VCaP (cell line): ENCODE data around the gene KLK13.

Experiments
- H3K27ac ChIP-seq: fragments of 450-650 bp; 2 replicates; pipeline ENCODE4 v1.5.1; 2017
- TF ChIP-seq, protein P1 (sequence below): fragments of 450-650 bp; conservative IDR thresholded peaks from 2 replicates; pipeline ENCODE4 v1.5.1; 2017; ENCODE audit warnings: mild to moderate bottlenecking, moderate library complexity

KLK13 gene

DNA sequence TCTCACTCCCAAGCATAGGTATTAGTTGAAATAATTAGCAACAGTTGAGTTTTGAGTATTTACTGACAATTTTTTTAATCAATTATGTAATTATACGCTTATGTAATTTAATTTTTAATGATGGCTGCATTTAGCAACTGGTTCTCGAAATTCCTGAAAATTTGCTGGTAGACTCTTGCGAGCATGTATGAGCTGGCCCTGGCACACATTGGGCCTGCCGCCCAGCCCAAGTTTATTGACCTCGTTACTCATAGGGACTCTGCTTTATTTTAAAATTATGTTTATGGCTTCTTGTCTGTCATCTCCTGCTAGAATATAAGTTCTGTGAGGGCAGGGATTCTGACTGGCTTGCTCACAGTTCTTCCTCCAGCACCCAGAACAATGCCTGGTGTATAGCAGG is 11.1 kb upstream of the KLK13 start:
- H3K27ac ChIP-seq, result no peak overlapping the region
- TF ChIP-seq, protein P1, sequence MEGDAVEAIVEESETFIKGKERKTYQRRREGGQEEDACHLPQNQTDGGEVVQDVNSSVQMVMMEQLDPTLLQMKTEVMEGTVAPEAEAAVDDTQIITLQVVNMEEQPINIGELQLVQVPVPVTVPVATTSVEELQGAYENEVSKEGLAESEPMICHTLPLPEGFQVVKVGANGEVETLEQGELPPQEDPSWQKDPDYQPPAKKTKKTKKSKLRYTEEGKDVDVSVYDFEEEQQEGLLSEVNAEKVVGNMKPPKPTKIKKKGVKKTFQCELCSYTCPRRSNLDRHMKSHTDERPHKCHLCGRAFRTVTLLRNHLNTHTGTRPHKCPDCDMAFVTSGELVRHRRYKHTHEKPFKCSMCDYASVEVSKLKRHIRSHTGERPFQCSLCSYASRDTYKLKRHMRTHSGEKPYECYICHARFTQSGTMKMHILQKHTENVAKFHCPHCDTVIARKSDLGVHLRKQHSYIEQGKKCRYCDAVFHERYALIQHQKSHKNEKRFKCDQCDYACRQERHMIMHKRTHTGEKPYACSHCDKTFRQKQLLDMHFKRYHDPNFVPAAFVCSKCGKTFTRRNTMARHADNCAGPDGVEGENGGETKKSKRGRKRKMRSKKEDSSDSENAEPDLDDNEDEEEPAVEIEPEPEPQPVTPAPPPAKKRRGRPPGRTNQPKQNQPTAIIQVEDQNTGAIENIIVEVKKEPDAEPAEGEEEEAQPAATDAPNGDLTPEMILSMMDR, result no peak

DNA sequence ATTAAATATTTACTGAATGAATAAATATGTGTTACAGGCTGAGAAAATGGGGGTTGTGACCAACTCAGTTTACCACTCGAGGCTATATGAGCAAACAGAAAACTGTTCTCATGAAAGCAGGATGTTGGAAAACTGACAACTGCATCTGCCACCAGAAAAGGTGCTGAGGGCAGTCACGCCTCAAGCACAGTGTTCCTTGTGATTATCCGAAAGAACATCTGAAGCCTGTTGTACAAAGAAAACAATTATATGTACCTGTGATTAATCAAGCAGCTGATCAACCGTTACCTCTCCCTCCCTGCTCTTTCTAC is 6.2 kb upstream of the KLK13 start:
- peak overlapping the region; percentile 87 for H3K27ac ChIP-seq
- TF ChIP-seq, protein P1, result no peak

DNA sequence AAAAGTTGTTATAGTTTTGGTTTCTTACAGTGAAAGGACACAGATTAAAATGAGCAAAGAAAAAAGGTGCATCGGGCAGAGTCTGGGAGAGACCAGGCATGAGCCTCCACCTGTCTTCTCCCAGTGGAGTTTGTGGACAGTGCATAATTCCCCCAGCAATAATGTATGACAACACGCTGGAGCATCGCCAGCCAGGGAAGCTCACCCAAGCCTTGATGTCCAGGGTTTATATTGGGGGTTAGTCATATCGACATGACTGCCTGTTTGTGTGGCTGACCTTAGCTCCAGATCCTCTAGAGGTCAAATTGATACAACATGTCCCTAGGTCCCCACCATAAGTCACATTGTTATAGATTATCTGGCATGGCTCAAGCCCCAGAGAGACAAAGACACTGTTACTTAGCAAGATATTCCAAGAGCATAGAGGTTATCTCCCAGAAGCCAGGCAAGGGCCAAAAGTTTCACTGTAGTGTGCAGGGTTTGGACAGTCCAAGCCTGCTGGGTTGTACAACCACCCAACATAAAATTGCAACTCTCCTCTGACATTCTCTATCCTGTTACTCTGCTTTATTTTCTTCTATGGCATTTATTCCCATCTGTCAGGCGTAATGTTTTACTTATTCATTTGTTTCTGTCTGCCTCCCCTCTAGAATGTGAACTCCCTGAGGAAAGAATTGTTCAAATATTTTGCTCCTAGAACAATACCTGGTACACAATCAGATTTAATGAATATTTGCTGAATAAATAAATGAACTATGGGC is 5.6 kb upstream of the KLK13 start:
- peak overlapping the region; percentile 87 for H3K27ac ChIP-seq

DNA sequence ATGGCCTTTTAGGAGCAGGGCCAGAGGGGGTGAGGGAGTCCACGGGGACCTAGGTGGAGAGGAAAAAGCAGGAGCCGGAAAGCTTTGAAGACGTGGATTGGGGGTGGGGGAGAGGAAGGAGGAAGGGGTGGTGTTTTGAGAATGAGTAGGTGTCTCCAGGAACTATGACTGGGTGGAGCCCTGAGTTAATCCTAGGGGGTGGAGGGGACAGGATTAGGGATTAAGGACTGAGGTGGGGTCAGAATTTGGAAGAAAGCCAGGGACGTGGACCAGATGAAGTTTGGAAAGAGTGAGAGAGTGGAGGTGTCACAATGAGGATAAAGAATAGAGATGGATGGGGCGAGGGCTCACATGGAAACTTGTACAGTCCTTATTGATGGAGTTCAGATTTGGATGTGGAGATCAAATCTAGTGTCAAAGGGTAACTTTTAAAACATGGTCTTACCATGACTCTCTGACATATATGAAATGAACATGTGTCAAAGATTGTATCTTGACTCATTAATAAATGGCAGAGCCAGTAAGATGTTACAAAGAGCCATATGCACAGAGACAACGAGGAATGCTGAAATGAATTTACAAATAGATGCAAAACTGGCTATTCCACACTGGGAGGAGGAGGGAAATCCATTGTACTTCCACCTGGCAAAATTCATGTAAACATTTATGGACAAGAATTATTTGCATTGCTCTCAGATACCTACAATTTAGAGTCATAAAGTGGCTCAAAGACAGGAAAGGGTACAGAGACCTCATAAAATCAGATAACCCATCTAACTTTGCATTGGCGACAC is 1.7 kb upstream of the KLK13 start:
- H3K27ac ChIP-seq, result peak overlapping the region; percentile 56
- TF ChIP-seq, protein P1, result no peak

More for the DNA sequence above, 5.6 kb upstream of the KLK13 start:
- TF ChIP-seq, protein P1, result no peak

DNA sequence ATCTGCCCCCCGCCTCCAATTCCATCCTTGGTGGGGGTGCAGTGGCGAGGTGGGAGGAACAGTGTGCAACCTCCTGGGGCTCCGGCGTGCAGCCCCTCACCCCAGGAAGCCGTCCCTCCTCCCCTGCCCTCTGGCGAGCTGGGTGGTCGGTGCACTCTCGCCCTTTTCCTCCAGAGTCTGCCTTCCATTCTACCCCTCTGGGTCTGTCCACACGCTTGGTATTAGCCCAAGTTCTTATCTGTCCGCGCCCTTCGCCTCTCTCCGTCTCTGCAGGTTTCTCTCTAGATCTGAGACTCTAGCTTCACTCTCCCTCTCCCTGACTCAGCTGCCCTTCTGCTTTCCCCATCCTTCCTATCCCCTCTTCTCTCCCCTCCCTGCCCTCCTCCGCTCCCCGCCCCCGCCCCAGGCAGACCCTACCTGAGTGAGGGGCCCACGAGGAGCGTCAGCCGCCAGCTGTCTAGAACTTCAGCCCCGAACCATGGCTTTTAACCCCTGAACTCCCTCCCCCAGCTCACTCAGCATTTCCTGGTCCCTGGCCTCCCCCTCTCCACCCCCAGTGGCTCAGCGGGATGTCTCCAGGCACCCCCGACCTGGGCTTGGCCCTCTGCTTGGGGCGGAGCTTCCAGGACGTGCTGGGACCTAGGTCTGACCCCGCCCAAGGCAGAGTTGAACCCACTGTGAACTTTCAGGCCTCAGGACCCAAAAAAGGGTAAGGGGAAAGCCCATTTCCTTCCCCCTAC is 499 bp upstream of the KLK13 start:
- TF ChIP-seq, protein P1, result no peak

DNA sequence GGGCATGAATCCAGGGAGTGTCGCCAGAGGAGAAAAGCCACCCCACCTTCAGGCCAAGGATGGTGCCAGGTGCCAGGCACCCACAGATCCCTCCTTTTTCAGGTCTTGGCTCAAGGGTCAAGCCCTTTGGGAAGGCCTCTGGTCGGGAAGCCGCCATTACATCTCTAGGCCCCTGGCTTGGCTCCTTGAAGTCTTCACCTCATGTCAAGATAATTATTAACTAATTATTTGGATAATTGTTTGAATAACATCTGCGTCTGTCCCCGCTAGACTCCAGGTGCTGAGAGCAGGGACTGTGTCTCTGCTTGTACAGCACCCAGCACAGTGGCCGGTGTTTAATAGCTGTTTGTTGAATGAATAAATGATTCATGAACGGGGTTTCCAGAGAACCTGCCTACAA is 1.2 kb downstream of the KLK13 start:
- no peak overlapping the region for H3K27ac ChIP-seq
- TF ChIP-seq, protein P1, result no peak

More for the DNA sequence above, 499 bp upstream of the KLK13 start:
- H3K27ac ChIP-seq, result peak overlapping the region; percentile 56; the same call in 1 of the 2 replicates

DNA sequence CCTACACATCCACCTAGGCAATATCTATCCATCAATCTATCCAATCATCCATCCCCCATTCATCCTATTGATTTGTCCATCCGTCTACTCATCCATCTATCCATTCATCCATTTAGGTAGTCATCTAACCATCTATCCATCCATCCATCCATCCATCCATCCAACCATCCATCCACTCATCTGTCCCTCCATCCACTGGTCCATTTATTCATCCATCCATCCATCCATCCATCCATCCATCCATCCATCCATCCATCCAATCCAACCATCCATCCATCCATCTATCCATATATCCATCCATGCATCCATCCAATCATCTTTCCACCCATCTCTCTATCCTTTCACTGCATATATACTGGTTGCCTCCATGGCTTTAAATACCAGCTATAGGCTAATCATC is 3.9 kb downstream of the KLK13 start:
- TF ChIP-seq, protein P1, result no peak
- no peak overlapping the region for H3K27ac ChIP-seq
